Spleen (tissue), 10 donors: ENCODE results near the gene NPY5R. TPM values are rescaled to one million over a fixed set of nuclear protein-coding genes. Genes with fewer than 3 reads are reported as not detected.

Source experiments
- polyA plus RNA-seq, 3 donors: library from polyadenylated mRNA; stranded (reverse); fragments of 200-250 nt; gene quantifications; one replicate each; pipeline ENCODE4 v1.2.1, GENCODE V29; 2013
- total RNA-seq, 7 donors: library from RNA; depleted of rRNA in 3 of 7; stranded (reverse); fragments of >200 nt in 3 of 7; fragmentation: NEBNext Ultra II Directional in 4 of 7; extraction: Animal tissue kit (Norgen Biotek cat#: 25700) in 4 of 7; gene quantifications; one replicate each; pipeline versions ENCODE4 v1.1.0 to v1.2.1, GENCODE V29; 2016 to 2021
- donor health status: healthy with polysubstance abuse.
- donor health status: DM: no; HTN: no; CAD: no; lungs with moderate emphysema.
- donor health status: DM: no; HTN: no; CAD: no.
- donor health status: Bipolar disorder and iron deficiency.
- donor health status: healthy.
- donor health status: DM: no; HTN: no; CAD: no.
- donor health status: DM: yes; HTN: yes; CAD: no.

The NPY5R gene
- total and polyA plus RNA-seq, 10 donors, result 0.77 to 8.4 (median 4.6) TPM

Other genes with a start within 250 kb of the NPY5R start
- 10 to 100 TPM; 16.3 to 31.1 (median 20.8) TPM for gene NAF1, start 177.0 kb upstream of the NPY5R start, total RNA-seq
- gene NAF1, start 177.0 kb upstream of the NPY5R start, polyA plus RNA-seq, result 1 to 10 TPM; 2.2 to 4.7 (median 3.3) TPM
- gene NPY1R, start 11.3 kb upstream of the NPY5R start, total RNA-seq, result 100 to 1,000 TPM in 5 of 7 donors, 10 to 100 TPM in 2; 41.8 to 179 (median 118) TPM
- 10 to 100 TPM; 10.8 to 70.9 (median 39.5) TPM for gene NPY1R, start 11.3 kb upstream of the NPY5R start, polyA plus RNA-seq
- gene TKTL2, start 129.9 kb downstream of the NPY5R start, total RNA-seq, result under 1 TPM in 6 of 7 donors, not detected in 1; 0.13 to 0.60 (median 0.38) TPM
- gene TKTL2, start 129.9 kb downstream of the NPY5R start, polyA plus RNA-seq, result under 1 TPM in 2 of 3 donors, not detected in 1; 0.06 to 0.15 TPM
- 10 to 100 TPM; 25.8 to 39.0 (median 33.9) TPM for gene TMA16, start 150.8 kb downstream of the NPY5R start, total RNA-seq
- 10 to 100 TPM; 15.6 to 22.5 (median 19.4) TPM for gene TMA16, start 150.8 kb downstream of the NPY5R start, polyA plus RNA-seq